ENCODE measurements around the gene ADRB2.

The ADRB2 gene

GRCh38 chr5:148847456-148847855 lies 21.0 kb downstream of the ADRB2 start:
- Histone ChIP-seq H3K4me3 (no peak overlapping the region), H3K27ac (peak overlapping the region in 2 of 21 experiments; percentile 8 to 83)

- H3K4me3 ChIP-seq = no peak overlapping the region
- H3K27ac ChIP-seq = peak overlapping the region in 8 of 21 experiments; percentile 6 to 83 (median 19)
Observed at GRCh38 chr5:148848393-148849031, 22.1 kb downstream of the ADRB2 start.

DNA sequence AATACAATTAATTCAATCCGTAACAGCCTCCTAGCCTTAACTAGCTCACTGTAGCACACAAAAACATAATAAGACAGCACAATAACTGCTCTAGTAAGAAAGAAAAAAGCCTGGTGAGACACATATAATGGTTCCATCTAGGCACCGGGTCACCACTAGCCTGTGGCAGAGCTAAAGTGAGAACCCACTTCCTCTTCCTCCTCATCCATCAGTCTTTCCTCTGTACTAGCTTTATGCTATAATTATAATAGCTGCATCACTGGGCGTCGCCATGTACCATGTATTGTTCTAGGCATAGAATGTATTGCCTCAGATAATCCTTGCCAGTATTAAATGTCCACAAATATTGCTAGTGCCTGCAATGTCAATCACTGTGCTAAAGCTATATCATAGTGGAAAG lies 23.1 kb downstream of the ADRB2 start:
- peak overlapping the region in 5 of 21 experiments; percentile 8 to 83 (median 65) for H3K27ac ChIP-seq

GRCh38 chr5:148850836-148851235 lies 24.4 kb downstream of the ADRB2 start:
- H3K4me3 ChIP-seq = no peak overlapping the region
- peak overlapping the region in 2 of 21 experiments; percentile 42 to 83 for H3K27ac ChIP-seq

More for the DNA sequence above, 23.1 kb downstream of the ADRB2 start:
- H3K4me3 ChIP-seq = no peak overlapping the region

GRCh38 chr5:148853868-148854267 lies 27.5 kb downstream of the ADRB2 start:
- no peak overlapping the region for H3K4me3 ChIP-seq
- no peak overlapping the region for H3K27ac ChIP-seq

GRCh38 chr5:148855249-148856008 lies 29.0 kb downstream of the ADRB2 start:
- H3K27ac ChIP-seq = peak overlapping the region in 8 of 21 experiments; percentile 20 to 78 (median 48)
- no peak overlapping the region for H3K4me3 ChIP-seq

DNA sequence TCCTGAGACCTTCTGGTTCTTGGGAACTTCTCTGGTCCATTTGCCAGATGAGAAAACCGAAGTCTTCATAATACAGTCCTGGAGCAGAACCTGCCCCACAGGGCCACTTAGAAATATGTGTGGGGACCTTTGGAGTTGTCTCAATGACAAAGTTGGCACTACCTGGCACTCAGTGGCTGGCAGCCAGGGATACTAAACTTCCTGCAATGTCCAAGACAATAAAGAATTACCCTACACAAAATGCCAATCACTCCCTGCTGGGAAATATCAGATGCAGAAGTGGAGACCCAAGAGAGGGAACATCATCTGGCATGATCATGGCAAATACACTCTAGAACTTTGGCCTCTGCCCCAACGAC lies 29.6 kb downstream of the ADRB2 start:
- Histone ChIP-seq H3K4me3 (no peak overlapping the region), H3K27ac (peak overlapping the region in 9 of 21 experiments; percentile 20 to 78 (median 48))

- H3K27ac ChIP-seq = peak overlapping the region in 7 of 21 experiments; percentile 20 to 78 (median 49)
- no peak overlapping the region for H3K4me3 ChIP-seq
Observed at GRCh38 chr5:148856424-148856823, 30.0 kb downstream of the ADRB2 start.

- Histone ChIP-seq H3K4me3 (no peak overlapping the region), H3K27ac (no peak overlapping the region)
Observed at GRCh38 chr5:148857474-148857873, 31.1 kb downstream of the ADRB2 start.

DNA sequence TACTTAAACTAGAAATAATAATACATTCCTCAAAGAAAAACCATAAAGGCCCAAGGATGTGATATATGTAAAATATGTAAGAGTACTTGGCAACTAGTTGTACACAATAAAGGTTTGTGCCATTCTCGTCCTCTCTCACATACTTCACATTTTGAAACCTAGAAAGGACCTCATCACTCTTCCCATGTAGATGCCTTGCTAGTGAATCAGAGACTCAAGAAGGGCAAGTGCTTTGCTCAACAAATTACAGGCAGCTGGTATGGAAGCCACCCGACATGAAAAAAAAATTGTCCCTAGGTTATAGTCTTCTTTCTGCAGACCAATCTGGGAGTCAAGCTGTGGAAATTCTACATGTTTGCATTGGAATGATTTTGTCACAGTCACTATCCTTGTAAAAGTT lies 31.7 kb downstream of the ADRB2 start:
- no peak overlapping the region for H3K4me3 ChIP-seq
- no peak overlapping the region for H3K27ac ChIP-seq

GRCh38 chr5:148858547-148858946 lies 32.1 kb downstream of the ADRB2 start:
- Histone ChIP-seq H3K4me3 (no peak overlapping the region), H3K27ac (no peak overlapping the region)

DNA sequence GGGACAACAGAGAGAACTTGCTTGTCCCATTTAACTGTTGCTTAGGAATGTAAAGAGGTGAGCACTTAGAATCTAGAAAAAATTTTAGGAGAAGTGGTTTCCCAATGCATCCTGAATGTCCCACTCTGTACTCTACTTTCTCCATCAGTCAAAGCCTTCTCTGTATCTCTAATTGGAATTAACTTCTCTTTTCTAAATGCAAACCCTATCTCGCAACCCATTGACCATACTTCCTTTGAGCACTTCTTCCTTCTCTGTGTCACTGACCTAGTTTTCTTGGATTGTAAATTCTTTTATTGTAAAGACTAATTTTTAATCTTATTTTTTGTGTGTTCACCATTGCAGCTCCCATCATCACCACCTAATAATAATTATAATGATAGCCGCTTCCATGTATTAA lies 33.3 kb downstream of the ADRB2 start:
- no peak overlapping the region for H3K4me3 ChIP-seq
- H3K27ac ChIP-seq = no peak overlapping the region

- H3K27ac ChIP-seq = no peak overlapping the region
- no peak overlapping the region for H3K4me3 ChIP-seq
Observed at GRCh38 chr5:148860599-148860998, 34.2 kb downstream of the ADRB2 start.

GRCh38 chr5:148861088-148861487 lies 34.7 kb downstream of the ADRB2 start:
- Histone ChIP-seq H3K27ac (no peak overlapping the region), H3K4me3 (no peak overlapping the region)

GRCh38 chr5:148861696-148862095 lies 35.3 kb downstream of the ADRB2 start:
- H3K27ac ChIP-seq = no peak overlapping the region
- H3K4me3 ChIP-seq = no peak overlapping the region

GRCh38 chr5:148864113-148864841 lies 37.9 kb downstream of the ADRB2 start:
- Histone ChIP-seq H3K4me3 (no peak overlapping the region), H3K27ac (no peak overlapping the region)

GRCh38 chr5:148866024-148866423 lies 39.6 kb downstream of the ADRB2 start:
- H3K27ac ChIP-seq = no peak overlapping the region
- H3K4me3 ChIP-seq = no peak overlapping the region

- Histone ChIP-seq H3K4me3 (no peak overlapping the region), H3K27ac (no peak overlapping the region)
Observed at GRCh38 chr5:148873120-148873519, 46.7 kb downstream of the ADRB2 start.

DNA sequence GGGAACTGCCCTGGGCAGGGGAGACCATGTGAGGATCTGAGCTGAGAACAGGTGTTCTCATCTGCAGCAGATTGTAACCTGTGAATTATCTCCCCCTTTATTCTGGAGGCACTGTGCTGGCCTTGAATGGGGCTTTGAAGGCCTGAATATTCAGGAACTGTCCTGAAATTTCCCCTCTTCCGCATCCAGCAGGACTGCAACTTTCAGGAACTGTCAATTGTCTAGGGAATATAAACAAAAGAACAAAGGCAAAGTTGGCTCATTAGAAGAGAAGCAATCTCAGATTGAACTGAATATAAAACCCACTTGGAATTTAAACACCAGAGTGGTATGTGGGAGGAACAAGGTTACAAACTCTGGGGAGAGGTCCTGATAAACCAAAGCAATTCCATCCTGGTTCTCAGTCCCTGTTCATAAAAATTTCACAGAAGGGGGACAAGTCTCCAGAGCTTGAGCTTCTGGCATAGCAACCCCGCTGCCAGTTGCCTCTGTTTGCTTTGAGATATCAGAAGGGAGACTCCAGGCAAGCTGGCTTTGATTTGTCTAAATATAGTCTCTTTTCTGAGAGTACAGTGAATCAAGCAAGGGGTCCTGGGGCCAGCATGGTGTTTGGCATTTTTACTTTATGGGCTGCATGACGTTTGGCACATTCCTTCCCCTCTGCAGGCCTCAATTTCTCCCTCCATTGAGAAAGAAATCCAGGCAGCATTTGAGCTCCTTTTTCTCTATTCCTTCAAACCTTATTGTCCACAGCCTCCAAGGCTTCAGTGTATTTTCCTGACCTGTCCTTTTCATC lies 47.5 kb downstream of the ADRB2 start:
- no peak overlapping the region for H3K4me3 ChIP-seq
- H3K27ac ChIP-seq = peak overlapping the region in 4 of 21 experiments; percentile 8 to 27 (median 24)
